HG03575 (cell line): Measurements from ENCODE around the gene BBS1.

Experiments used
- ATAC-seq: cut with Tn5 transposase; IDR thresholded peaks from one replicate; pipeline ENCODE4 v1.9.1; 2021; ENCODE audit not compliant: unreplicated experiment, insufficient number of reproducible peaks, low FRiP score; ENCODE audit errors: extremely low read depth

Gene BBS1

GRCh38 chr11:66476173-66476840, 34.1 kb upstream of the BBS1 start:
- no peak for ATAC-seq

DNA sequence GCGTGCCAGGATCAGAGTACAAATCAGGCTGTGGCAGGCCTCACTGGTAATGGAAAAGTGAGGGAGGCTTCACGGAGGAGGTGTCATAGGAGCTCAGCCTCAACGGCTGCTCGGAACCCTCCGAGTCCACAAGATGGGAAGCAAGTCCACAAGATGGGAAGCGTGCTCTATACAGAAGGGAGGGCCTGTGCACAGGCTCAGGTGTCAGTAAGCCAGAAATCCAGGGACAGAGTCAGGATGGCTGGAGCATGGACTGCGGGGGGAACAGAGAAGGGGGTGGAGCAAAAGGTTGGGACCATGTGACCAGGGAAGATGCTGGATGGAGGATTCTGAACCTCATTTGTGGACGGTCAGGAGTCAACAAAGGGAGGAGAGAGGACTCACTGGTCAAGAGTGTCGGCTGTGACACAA, 33.6 kb upstream of the BBS1 start:
- no peak for ATAC-seq

DNA sequence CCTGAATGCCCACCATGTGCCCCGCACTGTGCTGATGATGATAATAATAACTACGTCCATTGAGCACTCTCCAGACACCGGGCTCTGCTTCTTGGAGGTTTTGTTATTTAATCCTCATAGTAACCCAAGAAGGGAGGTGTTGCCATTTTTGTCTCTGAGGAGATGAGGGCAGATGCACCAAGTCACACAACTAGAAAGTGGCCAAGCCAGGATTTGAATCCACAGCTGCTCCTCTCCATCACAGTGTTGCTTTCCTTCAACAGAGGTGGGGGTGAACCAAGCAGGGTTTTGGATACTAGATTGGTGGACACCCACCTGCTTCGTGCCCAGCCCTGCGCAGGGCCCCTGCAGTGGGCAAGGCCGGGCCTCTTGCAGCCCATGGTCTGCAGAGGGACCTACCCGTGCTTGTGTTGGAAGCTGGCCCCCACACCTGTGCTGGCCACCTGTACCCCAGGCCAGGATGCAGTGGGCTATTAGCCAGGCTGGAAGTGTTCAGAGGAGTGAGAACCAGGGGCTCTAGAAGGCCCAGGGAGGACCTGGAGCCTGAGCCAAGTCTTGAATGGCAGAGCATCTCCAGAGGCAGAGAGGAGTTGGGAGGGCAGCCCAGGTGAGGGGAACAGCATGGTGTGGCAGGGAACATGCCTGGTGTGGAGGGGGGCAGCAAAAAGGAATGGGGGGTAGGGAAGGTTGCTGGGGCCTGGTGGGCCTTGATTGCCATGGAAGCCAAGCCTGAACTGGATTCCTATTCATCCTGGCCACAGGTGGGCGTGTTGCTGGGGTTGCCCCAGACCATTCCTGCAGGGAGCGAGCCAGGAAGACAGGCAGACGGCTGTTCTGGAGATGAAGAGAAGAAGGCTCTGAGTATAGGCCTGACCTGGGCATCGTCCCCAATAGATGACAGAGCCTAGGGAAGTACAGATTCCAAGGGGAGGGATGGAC, 32.9 kb upstream of the BBS1 start:
- ATAC-seq = no peak

DNA sequence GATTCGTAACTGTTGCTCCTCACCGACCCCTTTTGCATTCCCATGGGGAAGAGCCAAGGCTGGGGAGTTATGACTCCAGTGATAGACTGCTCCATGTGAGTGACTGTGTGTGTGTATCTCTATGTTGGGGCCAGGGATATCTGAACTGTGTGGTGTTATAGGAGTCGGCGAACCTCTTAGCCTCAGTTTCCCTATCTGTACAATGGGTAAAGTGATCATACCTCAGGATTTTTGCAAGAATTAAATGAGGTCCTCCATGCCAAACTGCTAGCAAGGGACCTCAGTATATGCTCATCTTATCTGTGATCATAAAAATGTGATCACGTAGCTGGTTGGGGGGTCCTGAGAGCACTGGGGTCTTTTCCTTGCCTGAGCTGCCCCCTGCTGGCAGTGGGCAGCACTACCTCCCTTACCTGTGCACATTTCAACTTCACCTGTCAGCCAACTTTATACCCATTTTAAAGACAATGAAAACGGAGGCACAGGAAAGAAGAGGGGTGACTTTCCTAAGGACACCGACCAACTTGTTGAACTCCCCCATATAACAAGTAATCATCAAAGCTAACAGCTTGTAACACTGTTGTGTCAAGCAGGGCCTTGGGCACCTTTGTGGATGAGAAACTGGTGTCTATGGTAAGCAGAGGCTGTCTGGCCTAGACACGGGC, 31.6 kb upstream of the BBS1 start:
- no peak for ATAC-seq

- ATAC-seq = no peak
Measured at GRCh38 chr11:66479394-66480116, 30.9 kb upstream of the BBS1 start.

DNA sequence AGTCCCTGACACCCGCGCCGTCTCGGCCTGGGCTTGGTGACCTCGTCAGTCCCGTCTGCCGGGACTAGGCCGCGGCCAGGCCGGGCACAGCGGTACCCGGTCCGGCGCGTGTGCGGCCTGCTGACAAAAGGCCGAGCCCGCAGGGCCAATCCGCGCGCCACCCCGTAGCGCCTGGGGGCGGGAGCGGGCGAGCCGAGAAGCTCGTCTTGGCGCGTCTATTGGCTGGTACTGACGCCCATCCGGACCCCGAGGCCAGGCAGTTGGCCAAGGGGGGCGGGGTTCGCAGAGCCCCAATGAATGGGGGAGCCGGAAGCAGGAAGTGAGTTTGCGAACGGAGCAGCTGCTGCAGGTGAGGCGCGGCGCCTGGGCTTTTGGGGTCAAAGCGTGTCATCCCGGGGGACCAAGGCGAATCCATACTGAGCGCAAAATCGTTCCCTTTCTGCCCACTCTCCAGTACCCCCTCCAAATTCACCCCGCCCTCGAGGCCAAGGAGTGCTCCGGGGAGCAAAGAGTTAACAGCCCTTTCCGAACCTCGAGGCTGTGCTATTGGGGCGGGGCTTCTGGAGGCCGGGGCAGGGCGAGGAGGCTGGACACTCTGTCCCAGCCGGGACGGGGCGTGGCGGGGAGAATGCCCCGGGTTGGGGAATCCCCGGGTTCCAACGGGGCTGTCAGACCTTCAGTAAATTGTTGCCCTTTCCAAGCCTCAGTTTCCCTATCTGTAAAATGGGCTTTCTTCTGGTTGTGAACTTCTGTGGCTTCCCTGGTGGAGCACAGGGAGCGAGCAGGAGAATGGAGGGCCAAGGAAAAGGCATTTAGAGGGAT, 30.1 kb upstream of the BBS1 start, which contains the start of gene DPP3:
DPP3 (plus strand) TSS at position 318 of the 822 bp plus-strand sequence. CDS start 1,767 bp downstream, outside the sequence.
- ATAC-seq = peak; percentile 43

- no peak for ATAC-seq
Measured at GRCh38 chr11:66484806-66485380, 25.5 kb upstream of the BBS1 start.

GRCh38 chr11:66488957-66489356, 21.5 kb upstream of the BBS1 start:
- no peak for ATAC-seq

DNA sequence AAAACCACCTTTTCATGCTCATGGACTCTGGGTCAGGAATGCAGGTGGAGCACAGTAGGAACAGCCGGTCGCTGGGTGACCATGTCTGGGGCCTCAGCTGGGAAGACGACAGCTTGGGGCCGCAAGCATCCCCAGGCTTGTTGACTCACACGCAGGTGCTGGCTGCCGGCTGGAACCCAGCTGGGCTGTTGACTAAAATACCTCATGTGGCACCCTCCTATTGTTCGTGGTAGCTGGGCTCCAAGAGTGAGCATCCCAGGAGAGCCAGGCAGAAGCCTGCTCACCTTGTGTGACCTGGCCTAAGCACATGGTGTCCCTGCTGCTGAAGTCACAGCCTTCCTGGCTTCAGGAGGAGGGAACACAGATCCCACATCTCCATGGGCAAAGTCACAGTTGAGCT, 20.8 kb upstream of the BBS1 start:
- ATAC-seq = no peak

DNA sequence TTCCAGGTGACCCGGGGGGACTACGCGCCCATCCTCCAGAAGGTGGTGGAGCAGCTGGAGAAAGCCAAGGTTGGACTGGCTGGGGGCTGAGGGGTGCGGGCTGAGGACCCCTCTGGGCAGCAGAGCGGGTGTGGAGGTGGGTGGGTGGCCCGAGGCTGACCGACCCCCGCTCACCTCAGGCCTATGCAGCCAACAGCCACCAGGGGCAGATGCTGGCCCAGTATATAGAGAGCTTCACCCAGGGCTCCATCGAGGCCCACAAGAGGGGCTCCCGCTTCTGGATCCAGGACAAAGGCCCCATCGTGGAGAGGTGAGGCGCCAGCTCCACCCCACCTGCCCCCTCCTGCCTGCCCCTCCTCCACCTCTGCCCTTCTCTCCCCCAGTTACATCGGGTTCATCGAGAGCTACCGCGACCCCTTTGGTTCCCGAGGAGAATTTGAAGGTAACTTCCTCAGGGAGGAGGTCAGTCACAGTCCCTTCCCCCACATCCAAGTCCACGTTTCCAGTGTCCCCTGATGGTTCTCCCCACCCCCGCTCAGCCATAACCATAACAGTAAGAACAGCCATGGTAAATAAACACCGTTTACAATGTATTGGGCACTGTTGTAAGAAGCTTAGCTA, 19.0 kb upstream of the BBS1 start:
- ATAC-seq = no peak

- ATAC-seq = no peak
Measured at GRCh38 chr11:66492161-66492865, 18.1 kb upstream of the BBS1 start.

DNA sequence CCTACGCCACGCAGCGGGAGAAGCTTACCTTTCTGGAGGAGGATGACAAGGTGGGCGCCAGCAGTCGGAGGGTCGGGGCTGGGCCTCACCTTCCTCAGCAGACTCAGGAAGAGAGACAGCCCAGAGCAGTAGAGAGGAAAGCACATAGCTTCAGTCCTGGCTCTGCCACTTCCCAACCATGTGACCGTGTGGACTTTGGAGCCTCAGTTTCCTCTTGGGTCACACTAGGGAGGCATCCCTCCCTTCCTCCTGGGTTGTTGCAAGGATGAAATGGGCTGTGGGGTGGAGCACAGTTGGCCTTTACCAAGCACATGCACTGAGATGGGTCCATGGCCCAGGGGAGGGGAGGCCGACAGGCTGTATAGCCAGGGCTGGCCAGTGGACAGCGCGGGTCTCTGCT, 17.3 kb upstream of the BBS1 start:
- ATAC-seq = no peak

DNA sequence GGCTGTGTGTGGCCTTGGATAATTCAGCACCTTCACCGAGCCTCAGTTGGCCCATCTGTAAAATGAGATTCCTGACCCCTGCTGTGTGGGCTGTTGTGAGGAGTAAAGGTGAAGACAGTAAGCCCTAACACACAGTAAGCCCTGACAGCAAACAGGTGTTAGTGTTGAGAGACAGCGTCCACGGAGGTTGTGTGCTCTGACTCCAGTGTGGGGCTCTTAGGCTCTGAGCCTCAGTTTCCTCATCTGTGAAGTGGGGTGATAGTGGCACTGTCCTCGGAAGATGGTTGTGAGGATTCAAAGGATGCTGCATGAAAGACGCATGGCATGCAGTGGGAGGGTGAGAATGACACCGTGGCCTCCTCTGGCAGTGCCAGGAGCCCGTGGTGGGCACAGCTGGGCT, 16.0 kb upstream of the BBS1 start:
- no peak for ATAC-seq

DNA sequence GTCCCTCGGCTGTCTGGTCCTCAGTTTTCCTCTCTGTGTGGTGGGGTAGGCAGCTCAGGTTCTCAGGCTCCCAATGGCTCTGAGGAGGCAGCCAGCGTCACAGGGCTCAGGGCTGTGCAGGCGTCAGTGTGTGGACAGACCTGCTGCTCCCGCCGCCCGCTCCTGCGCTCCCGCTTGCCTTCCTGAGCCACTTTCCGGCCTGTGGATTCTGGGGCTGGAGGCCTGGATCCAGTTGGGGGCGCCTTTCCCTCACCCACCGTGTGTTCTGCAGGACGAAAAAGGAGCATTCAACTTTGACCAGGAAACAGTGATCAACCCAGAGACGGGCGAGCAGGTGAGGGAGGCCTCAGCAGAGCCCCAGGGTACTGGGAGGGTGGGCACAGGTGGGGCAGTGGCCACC, 15.5 kb upstream of the BBS1 start:
- no peak for ATAC-seq

GRCh38 chr11:66495401-66495854, 15.0 kb upstream of the BBS1 start:
- ATAC-seq = no peak

DNA sequence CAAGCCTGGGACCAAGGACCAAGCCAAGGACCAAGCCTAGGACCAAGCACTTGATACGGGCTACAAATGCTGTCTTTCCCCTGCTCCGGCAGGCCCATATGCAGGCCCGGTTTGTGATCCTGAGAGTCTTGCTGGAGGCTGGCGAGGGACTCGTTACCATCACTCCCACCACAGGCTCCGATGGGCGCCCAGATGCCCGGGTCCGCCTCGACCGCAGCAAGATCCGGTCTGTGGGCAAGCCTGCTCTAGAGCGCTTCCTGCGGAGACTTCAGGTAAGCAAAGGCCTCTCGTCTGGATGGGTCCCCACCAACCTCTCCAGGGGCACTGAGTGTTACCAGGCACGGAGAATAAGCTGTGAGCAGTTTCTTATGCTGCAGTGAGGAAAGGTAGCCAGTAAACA, 13.2 kb upstream of the BBS1 start:
- ATAC-seq = no peak

DNA sequence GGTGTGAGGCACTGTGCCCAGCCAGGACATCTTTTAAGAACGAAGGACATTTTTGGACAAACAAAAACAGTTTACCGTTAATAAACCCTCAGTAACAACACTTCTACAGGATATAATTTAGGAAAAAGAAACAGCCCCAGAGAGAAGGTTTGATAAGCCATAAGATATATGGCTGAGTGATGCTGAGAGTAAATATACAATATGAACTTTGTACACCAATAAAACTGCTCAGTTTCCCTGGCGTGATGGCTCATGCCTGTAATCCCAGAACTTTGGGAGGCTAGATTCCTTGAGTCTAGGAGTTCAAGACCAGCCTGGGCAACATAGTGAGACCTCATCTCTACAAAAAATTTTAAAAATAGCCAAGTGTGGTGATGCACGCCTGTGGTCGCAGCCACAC, 11.9 kb upstream of the BBS1 start:
- ATAC-seq = no peak
